DLD1 (cell line): Measurements from ENCODE around the gene RCAN1.

Experiments
- in situ Hi-C: cut with HindIII; loops from 2 replicates; pipeline ENCODE4 v1.10.0; 2017; ENCODE audit warnings: low sequenced_read_pairs

Gene RCAN1

GRCh38 chr21:34614628-34615486 lies at the start of gene RCAN1:
Gene RCAN1 (minus strand): TSS chr21:34615113. CDS start chr21:34615011, 102 bp downstream.
- in situ Hi-C loops: no loop called here

- in situ Hi-C loops: no loop called here
These were observed 46.9 kb upstream of the RCAN1 start for GRCh38 chr21:34661848-34662247.

DNA sequence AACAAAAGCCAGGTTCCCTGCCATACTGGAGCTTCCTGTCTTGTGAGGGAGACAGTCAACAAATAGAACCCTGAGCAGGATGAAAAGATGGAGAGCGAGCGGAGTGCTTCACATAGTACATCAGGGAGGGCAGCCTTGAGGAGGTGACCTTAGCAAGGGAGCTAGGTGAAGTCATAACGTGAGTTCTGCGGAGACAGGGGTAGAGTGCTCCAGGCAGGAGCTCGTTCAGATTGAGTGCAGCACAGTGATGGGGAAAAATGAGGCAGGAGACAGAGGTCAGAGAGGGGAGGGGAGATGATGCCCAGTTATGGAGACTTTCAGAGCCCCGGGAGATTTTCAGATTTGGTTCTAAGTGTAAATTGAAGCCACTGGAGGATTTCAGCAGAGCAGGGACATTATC lies 38.6 kb upstream of the RCAN1 start:
- in situ Hi-C loops: no loop called here

GRCh38 chr21:34651642-34652041 lies 36.7 kb upstream of the RCAN1 start:
- in situ Hi-C loops: no loop called here

- in situ Hi-C loops: no loop called here
These were observed 36.0 kb upstream of the RCAN1 start for GRCh38 chr21:34650861-34651431.

DNA sequence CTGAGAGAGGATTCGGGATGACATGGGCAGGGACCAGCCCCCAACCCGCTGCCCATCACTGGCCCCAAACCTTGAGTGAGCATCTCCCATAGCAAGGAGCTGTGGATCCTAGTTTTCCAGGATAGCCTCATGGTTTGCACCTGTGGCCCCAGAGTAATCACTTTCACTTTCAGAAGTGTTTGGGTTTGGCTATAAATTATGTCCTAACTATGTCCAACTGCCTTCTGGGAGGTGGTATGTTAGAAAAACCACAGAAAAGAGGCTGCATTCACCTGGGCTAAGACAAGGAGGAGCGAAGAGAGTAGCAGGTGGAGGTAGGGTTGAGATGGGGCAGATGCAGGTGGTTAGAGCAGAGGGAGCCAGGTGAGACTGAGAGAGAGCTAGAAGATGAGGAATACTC lies 34.5 kb upstream of the RCAN1 start:
- in situ Hi-C loops: no loop called here

GRCh38 chr21:34648739-34649297 lies 33.9 kb upstream of the RCAN1 start:
- in situ Hi-C loops: no loop called here

DNA sequence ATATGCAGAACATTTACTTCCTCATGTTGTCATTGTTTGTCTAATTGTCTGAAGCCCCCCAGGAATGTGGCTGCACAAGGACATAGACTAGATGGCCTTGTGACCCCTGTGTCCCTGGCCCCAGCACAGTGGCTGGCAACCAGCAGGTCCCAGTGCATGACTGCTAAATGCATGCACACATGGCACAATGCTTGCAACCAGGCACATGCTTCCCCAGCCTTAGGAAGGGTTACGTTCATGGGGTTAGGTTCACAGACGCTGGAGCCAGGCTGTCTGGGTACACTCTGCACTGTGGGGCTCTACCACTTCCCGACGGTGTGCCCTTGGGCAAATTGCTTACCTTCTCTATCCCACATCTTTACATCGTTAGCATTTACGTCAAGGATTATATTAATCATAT lies 32.6 kb upstream of the RCAN1 start:
- in situ Hi-C loops: no loop called here

GRCh38 chr21:34644825-34645224 lies 29.9 kb upstream of the RCAN1 start:
- in situ Hi-C loops: no loop called here

DNA sequence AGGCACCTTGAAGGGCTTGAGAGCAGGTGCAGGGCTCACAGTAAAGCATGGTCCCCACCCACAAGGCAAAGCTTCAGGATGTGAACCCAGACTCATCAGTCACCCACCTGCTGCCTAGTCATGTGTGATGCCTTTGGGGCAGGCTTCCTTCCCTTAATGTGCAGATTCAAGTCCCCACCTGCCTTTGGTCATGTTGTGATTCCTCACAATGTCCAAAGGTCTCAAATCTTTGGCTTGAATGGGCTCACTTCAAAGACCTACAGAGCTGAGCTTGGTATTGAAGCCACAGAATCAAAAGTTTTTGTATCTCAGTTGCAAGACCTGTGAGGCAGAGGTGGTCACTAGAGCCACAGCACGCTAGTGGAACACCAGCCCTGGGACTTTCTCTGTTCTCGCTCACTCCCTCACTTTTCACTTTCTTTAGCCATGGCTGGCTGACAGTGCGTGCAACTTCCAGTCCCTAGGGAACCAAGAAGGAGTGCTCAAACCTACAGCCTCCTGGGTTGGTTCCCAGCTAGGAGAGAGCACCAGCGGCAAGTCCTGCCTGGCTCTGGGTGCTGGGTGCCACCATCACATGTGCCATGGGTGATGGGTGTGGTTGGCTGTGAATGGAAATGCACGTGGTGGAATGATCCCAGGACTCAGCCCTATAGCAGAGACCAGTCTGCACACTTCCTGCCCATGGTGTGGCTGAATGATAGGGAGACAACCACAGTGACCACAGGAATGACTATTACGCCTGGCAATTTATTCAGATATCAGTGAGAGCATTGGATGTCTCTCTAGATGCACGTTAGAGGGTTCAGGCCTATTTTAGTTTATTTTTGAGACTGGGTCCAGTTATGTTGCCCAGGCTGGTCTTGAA lies 27.5 kb upstream of the RCAN1 start:
- in situ Hi-C loops: no loop called here

- in situ Hi-C loops: no loop called here
These were observed 25.9 kb upstream of the RCAN1 start for GRCh38 chr21:34640858-34641257.

DNA sequence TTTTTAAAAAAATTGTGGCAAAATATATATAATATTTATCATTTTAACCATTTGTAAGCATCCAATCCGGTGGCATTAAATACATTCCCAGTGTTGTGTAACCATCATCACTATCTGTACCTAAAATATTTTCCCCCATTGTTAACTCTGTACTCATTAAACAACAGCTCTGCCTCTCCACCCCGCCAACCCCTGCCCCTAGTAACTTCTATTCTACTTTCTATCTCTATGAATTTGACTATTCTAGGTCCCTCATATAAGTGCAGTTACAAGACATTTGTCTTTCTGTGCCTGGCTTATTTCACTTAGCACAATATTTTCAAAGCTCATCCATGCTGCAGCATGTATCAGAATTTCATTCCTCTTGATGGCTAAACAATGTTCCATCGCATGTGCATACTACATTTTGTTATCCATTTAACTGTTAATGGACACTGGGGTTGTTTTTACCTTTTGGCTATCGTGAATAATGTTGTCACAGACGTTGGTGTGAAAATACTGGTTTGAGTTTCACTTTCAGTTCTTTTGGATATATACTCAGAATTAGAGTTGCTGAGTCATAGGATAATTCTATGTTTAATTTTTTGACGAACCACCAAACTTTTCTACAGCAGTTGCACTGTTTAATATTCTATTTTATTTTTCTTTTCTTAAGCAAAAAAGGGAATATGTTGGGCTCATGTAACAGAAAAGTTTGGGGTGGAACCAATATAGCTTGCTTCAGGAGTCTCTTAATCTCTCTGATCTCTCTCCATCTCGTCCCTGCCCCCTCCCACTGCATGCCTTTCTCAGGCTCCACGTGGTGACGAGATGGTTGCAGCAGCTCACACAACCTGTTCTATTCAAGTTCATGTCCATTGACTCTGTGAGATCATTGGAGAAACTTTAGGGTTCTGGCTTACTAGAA lies 25.2 kb upstream of the RCAN1 start:
- in situ Hi-C loops: no loop called here

- in situ Hi-C loops: no loop called here
These were observed 24.3 kb upstream of the RCAN1 start for GRCh38 chr21:34639250-34639649.

GRCh38 chr21:34636961-34637360 lies 22.0 kb upstream of the RCAN1 start:
- in situ Hi-C loops: no loop called here

- in situ Hi-C loops: no loop called here
These were observed 20.4 kb upstream of the RCAN1 start for GRCh38 chr21:34635307-34635706.

DNA sequence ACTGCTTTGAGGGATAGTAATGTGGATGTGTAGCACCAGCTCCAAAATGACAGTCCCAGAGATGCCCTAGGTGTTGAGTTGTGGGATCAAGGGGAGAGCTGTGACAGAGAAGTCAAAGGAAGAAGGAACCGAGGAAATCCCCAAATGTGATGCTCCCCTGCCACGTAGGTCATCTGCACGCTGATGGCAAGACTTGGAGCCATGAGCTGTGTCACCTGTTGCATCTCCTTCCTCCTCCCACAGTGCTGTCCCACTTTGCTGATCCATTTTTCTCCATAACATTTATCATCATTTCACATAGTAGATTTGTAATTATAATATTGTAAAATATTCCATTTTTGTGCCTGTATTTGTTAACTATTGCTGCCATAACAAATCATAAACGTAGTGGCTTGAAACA lies 17.6 kb upstream of the RCAN1 start:
- in situ Hi-C loops: no loop called here

DNA sequence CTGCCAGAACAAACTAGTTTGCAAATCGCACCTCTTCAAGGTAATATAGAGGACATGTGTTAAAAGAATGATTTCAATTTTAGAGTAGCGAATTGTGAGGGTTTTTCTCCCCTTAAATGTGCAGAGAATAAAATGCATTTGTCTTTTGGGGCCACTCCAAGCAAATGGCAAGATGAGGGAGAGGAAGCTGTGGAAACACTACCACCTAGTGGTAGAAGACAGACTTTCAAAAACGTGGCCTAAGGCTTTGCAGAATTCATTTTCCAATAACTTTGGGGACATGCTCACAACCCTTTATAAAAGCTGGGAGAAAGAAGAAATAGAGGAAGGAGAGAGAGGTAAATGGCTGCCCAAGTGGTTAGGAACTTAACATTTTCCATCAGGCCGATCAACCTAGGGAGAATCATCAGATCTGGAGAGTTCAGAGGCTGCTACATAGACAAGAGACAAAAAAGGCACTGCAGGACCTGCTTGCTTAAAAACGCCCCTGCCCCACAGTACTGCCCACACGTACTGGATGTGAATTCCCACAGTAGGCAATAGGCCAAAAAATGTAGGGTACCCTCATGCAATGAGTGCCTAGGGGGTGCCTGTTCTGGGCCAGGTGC lies 15.7 kb upstream of the RCAN1 start:
- in situ Hi-C loops: no loop called here

DNA sequence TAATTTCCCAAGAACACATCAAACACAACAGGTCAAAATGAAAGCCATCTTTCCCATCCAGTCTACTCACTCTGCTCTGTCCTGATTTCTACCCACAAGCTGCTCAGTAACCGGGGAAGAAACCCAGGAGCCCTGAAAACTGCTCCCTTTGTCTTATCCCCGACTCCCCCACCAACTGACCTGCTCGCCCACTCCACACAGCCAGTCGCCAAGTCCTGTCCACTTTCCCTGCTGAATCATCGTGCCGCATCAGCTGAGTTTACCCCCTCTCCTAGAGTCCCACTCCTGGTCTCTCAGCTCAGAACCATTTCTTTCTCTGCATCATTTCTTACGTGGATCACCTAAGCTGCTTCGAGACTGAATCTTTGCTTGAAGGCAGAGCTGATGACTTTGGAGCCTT lies 11.2 kb upstream of the RCAN1 start:
- in situ Hi-C loops: no loop called here

DNA sequence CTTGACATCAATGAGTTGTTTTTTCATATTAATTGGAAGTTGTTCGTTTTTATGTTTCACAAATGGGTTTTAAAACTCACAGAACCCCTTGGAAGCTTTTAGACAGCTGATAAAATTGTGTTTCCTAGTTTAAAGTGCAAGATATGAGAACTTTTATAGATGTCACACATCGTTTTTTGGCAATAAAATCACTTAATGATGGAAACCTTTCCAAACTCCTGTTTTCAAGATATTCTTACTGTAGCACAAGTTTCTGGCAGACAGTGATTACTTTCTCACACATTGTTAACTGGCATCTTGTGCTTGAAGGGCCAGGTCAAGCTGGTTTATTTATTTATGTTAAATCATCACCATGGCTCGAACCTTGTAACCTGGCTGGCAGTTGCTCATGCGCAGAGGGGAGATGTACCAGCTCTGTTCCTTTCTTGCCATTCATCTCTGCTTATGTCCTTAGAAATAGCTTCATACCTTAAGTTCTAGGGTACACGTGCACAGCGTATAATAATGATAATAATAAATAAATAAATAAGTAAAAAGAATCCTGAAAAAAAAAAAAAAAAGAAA lies 10.2 kb upstream of the RCAN1 start:
- in situ Hi-C loops: no loop called here

DNA sequence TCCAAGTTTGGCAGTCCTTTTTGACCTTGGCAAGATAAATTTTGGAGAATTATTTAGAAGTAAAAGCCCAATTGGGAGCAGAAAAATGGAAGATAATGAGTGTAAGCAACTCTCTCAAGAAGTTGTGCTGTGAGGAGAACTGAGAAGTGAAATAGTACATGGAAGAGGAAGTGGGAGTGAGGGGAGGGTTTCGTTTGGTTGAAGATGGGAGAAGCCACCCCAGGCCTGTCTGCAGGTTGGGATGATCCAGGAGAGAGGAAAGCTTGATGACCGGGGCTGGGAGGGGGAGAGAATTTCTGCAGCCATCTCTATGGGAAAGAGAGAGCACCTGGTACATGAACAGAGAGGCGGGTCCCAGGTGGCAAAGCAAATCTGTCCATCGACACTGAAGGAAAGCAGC lies 8.6 kb upstream of the RCAN1 start:
- in situ Hi-C loops: no loop called here
